Mesenchymal stem cell (in vitro differentiated cells and primary cell): Measurements from ENCODE around the gene PLA2G2D.

Experiments
- DNase-seq: peaks from one replicate; pipeline ENCODE4 v3.0.0-alpha.2; 2013
- H2AFZ ChIP-seq: one replicate; pipeline ENCODE4 v1.6.1; 2013; ENCODE audit warnings: low read depth, mild to moderate bottlenecking, control low read depth, inconsistent platforms, low read length, moderate library complexity
- H2AK5ac ChIP-seq: 2 replicates; pipeline ENCODE4 v1.6.1; 2013; ENCODE audit warnings: low read length, moderate library complexity, mild to moderate bottlenecking, inconsistent platforms; ENCODE audit not compliant: severe bottlenecking
- H2BK120ac ChIP-seq: one replicate; pipeline ENCODE4 v1.6.1; 2013; ENCODE audit warnings: low read depth, mild to moderate bottlenecking, inconsistent platforms, low read length, moderate library complexity
- H2BK12ac ChIP-seq, 2 experiments: one replicate each; pipeline ENCODE4 v1.6.1; 2013; ENCODE audit warnings: inconsistent platforms in 2 of 2, low read length in 2 of 2, mild to moderate bottlenecking in 2 of 2, moderate library complexity in 2 of 2, control low read depth in 1 of 2
- H2BK15ac ChIP-seq: one replicate; pipeline ENCODE4 v1.6.1; 2013; ENCODE audit warnings: mild to moderate bottlenecking, low read depth, inconsistent platforms; ENCODE audit not compliant: poor library complexity, severe bottlenecking
- H2BK5ac ChIP-seq: 2 replicates; pipeline ENCODE4 v1.6.1; 2013; ENCODE audit warnings: low read depth, mild to moderate bottlenecking, low read length, control low read depth, inconsistent platforms; ENCODE audit not compliant: poor library complexity, severe bottlenecking
- H3K14ac ChIP-seq, 2 experiments: one replicate each; pipeline ENCODE4 v1.6.1; 2013; ENCODE audit warnings: inconsistent platforms in 2 of 2, low read length in 2 of 2, control low read depth in 1 of 2, mild to moderate bottlenecking in 1 of 2, moderate library complexity in 1 of 2
- H3K18ac ChIP-seq, 2 experiments: one replicate each; pipeline ENCODE4 v1.6.1; 2013; ENCODE audit warnings: inconsistent platforms in 2 of 2, low read length in 2 of 2, control low read depth in 1 of 2, low read depth in 1 of 2, mild to moderate bottlenecking in 1 of 2
- H3K23ac ChIP-seq, 2 experiments: one replicate each; pipeline ENCODE4 v1.6.1; 2013; ENCODE audit warnings: inconsistent platforms in 2 of 2, low read length in 2 of 2, mild to moderate bottlenecking in 2 of 2, moderate library complexity in 2 of 2, control low read depth in 1 of 2
- H3K27ac ChIP-seq: 2 replicates; pipeline ENCODE4 v1.5.1; 2013; ENCODE audit warnings: mild to moderate bottlenecking, moderate library complexity, low read length, control low read depth, inconsistent platforms; ENCODE audit not compliant: poor library complexity, severe bottlenecking
- H3K27me3 ChIP-seq, 2 experiments: 2 replicates each; pipeline versions ENCODE4 v1.6.1 to v1.7.0; 2013; ENCODE audit warnings: low read length in 2 of 2, mild to moderate bottlenecking in 2 of 2, moderate library complexity in 2 of 2, control low read depth in 1 of 2, inconsistent platforms in 1 of 2; ENCODE audit not compliant: control insufficient read depth in 1 of 2, insufficient read depth in 1 of 2
- H3K36me3 ChIP-seq, 2 experiments: 2 replicates each; pipeline versions ENCODE4 v1.6.1 to v1.7.0; 2013; ENCODE audit warnings: low read length in 2 of 2, control low read depth in 1 of 2, inconsistent platforms in 1 of 2, low read depth in 1 of 2, mild to moderate bottlenecking in 1 of 2; ENCODE audit not compliant: insufficient read depth in 2 of 2, control insufficient read depth in 1 of 2
- H3K4ac ChIP-seq, 2 experiments: one replicate each; pipeline ENCODE4 v1.6.1; 2013; ENCODE audit warnings: inconsistent platforms in 2 of 2, low read length in 2 of 2, mild to moderate bottlenecking in 2 of 2, moderate library complexity in 2 of 2, control low read depth in 1 of 2, low read depth in 1 of 2
- H3K4me1 ChIP-seq: 2 replicates; pipeline ENCODE4 v1.6.1; 2013; ENCODE audit warnings: low read depth, low read length, control low read depth; ENCODE audit not compliant: control insufficient read depth, insufficient read depth
- H3K4me2 ChIP-seq: 2 replicates; pipeline ENCODE4 v1.6.1; 2013; ENCODE audit warnings: low read length, mild to moderate bottlenecking, inconsistent platforms; ENCODE audit not compliant: poor library complexity, severe bottlenecking
- H3K4me3 ChIP-seq, 2 experiments: 2 replicates each; pipeline versions ENCODE4 v1.5.1 to v1.7.0; 2013; ENCODE audit warnings: low read length in 2 of 2, mild to moderate bottlenecking in 2 of 2, control low read depth in 1 of 2, low read depth in 1 of 2; ENCODE audit not compliant: insufficient read depth in 1 of 2
- H3K79me1 ChIP-seq: replicated peaks from 2 replicates; pipeline ENCODE4 v1.6.1; 2013; ENCODE audit warnings: mild to moderate bottlenecking, control low read depth, low read length, inconsistent platforms; ENCODE audit not compliant: poor library complexity, severe bottlenecking
- H3K9ac ChIP-seq: 2 replicates; pipeline ENCODE4 v1.7.0; 2013; ENCODE audit warnings: mild to moderate bottlenecking, low read length, moderate library complexity
- H3K9me3 ChIP-seq: 2 replicates; pipeline ENCODE4 v1.7.0; 2013; ENCODE audit warnings: mild to moderate bottlenecking, low read length; ENCODE audit not compliant: control insufficient read depth
- H4K8ac ChIP-seq: one replicate; pipeline ENCODE4 v1.6.1; 2013; ENCODE audit warnings: inconsistent platforms, mild to moderate bottlenecking, low read length, moderate library complexity
- H4K91ac ChIP-seq: one replicate; pipeline ENCODE4 v1.6.1; 2013; ENCODE audit warnings: mild to moderate bottlenecking, low read length, inconsistent platforms
- WGBS: methylation state at CpG from one replicate; pipeline ENCODE4 v1.1.7; 2013; ENCODE audit warnings: mixed read lengths; 5-methylcytosine and 5-hydroxymethylcytosine counted together

PLA2G2D gene

GRCh38 chr1:20165522-20165951 lies 46.2 kb upstream of the PLA2G2D start:
- Histone ChIP-seq H4K8ac (no peak overlapping the region), H3K4me1 (peaks cover 2% of the 10 kb centered on the region), H3K9ac (no peak overlapping the region), H4K91ac (no peak overlapping the region), H2AFZ (no peak overlapping the region), H3K36me3 (no peaks in the 10 kb centered on the region), H2BK120ac (no peak overlapping the region), H3K4ac (no peak overlapping the region), H3K27ac (no peak overlapping the region), H3K79me1 (no peaks in the 10 kb centered on the region), H2BK15ac (no peak overlapping the region), H3K18ac (no peak overlapping the region), H3K4me3 (no peak overlapping the region), H2BK12ac (no peak overlapping the region), H3K4me2 (no peak overlapping the region), H2BK5ac (no peak overlapping the region), H2AK5ac (no peak overlapping the region), H3K27me3 (peaks cover 6 to 63% of the 10 kb centered on the region in 2 experiments), H3K23ac (no peak overlapping the region), H3K14ac (peak overlapping the region in 1 of 2 experiments; percentile 85), H3K9me3 (peaks cover 15% of the 10 kb centered on the region)
- WGBS: 92% methylated on average over 11 of the region's 16 CpGs
- peak; percentile 3 for DNase-seq

- Histone ChIP-seq H2BK15ac (no peak overlapping the region), H3K9ac (no peak overlapping the region), H3K36me3 (no peaks in the 10 kb centered on the region), H3K79me1 (no peaks in the 10 kb centered on the region), H2AFZ (no peak overlapping the region), H2BK12ac (no peak overlapping the region), H2BK5ac (no peak overlapping the region), H3K4ac (no peak overlapping the region), H3K4me3 (no peak overlapping the region), H3K23ac (no peak overlapping the region), H4K8ac (peak overlapping the region; percentile 32), H2BK120ac (no peak overlapping the region), H3K27ac (no peak overlapping the region), H3K18ac (no peak overlapping the region), H3K9me3 (peaks cover 23% of the 10 kb centered on the region), H3K4me2 (no peak overlapping the region), H3K14ac (no peak overlapping the region), H2AK5ac (no peak overlapping the region), H4K91ac (no peak overlapping the region), H3K27me3 (peaks cover 6 to 58% of the 10 kb centered on the region in 2 experiments), H3K4me1 (peaks cover 2% of the 10 kb centered on the region)
- DNase-seq: no peak
- WGBS: 85% methylated on average over 15 of the region's 15 CpGs
Measured at GRCh38 chr1:20164694-20165202, 45.4 kb upstream of the PLA2G2D start.

- Histone ChIP-seq H3K9ac (no peak overlapping the region), H3K23ac (no peak overlapping the region), H3K4me2 (no peak overlapping the region), H2BK5ac (no peak overlapping the region), H2AK5ac (no peak overlapping the region), H4K8ac (no peak overlapping the region), H2BK120ac (no peak overlapping the region), H3K4me1 (no peaks in the 10 kb centered on the region), H3K14ac (no peak overlapping the region), H2BK12ac (no peak overlapping the region), H3K4me3 (no peak overlapping the region), H3K4ac (no peak overlapping the region), H3K79me1 (no peaks in the 10 kb centered on the region), H2AFZ (no peak overlapping the region), H3K18ac (no peak overlapping the region), H3K36me3 (no peaks in the 10 kb centered on the region), H4K91ac (no peak overlapping the region), H3K9me3 (peaks cover 42% of the 10 kb centered on the region), H2BK15ac (no peak overlapping the region), H3K27me3 (peaks cover 2 to 15% of the 10 kb centered on the region in 2 experiments), H3K27ac (no peak overlapping the region)
- DNase-seq: peak; percentile 3
- WGBS: 83% methylated on average over 1 of the region's 1 CpG
Measured at GRCh38 chr1:20160034-20160433, 40.7 kb upstream of the PLA2G2D start.

- no peak overlapping the region for H3K23ac ChIP-seq
Measured at GRCh38 chr1:20158358-20159070, 39.2 kb upstream of the PLA2G2D start.

More at GRCh38 chr1:20158358-20159070, 39.2 kb upstream of the PLA2G2D start:
- no peak overlapping the region for H2BK12ac ChIP-seq
- no peak overlapping the region for H3K18ac ChIP-seq
- H4K91ac ChIP-seq: no peak overlapping the region
- H3K9ac ChIP-seq: no peak overlapping the region
- H3K79me1 ChIP-seq: no peaks in the 10 kb centered on the region
- no peak overlapping the region for H2BK120ac ChIP-seq
- H3K14ac ChIP-seq: no peak overlapping the region
- WGBS: 85% methylated on average over 6 of the region's 7 CpGs
- no peak overlapping the region for H3K4me2 ChIP-seq
- H2AFZ ChIP-seq: no peak overlapping the region
- no peaks in the 10 kb centered on the region for H3K4me1 ChIP-seq
- H3K27me3 ChIP-seq: peaks cover 0 to 4% of the 10 kb centered on the region in 2 experiments
- H2BK5ac ChIP-seq: no peak overlapping the region
- H2BK15ac ChIP-seq: no peak overlapping the region
- no peak overlapping the region for H3K4me3 ChIP-seq
- no peak overlapping the region for H3K27ac ChIP-seq
- no peak overlapping the region for H4K8ac ChIP-seq
- H2AK5ac ChIP-seq: no peak overlapping the region
- H3K36me3 ChIP-seq: no peaks in the 10 kb centered on the region
- no peak for DNase-seq
- peaks cover 42% of the 10 kb centered on the region for H3K9me3 ChIP-seq
- H3K4ac ChIP-seq: no peak overlapping the region
